ENCODE results near the gene GNA12. TPM values are rescaled to one million over a fixed set of nuclear protein-coding genes. Genes with fewer than 3 reads are reported as not detected.

Gene GNA12
- total RNA-seq, 3 donors from 2014 or later (not counting 1 experiment from before 2014, with no cell fraction given) = 12.6 to 20.2 (median 19.5) TPM

DNA sequence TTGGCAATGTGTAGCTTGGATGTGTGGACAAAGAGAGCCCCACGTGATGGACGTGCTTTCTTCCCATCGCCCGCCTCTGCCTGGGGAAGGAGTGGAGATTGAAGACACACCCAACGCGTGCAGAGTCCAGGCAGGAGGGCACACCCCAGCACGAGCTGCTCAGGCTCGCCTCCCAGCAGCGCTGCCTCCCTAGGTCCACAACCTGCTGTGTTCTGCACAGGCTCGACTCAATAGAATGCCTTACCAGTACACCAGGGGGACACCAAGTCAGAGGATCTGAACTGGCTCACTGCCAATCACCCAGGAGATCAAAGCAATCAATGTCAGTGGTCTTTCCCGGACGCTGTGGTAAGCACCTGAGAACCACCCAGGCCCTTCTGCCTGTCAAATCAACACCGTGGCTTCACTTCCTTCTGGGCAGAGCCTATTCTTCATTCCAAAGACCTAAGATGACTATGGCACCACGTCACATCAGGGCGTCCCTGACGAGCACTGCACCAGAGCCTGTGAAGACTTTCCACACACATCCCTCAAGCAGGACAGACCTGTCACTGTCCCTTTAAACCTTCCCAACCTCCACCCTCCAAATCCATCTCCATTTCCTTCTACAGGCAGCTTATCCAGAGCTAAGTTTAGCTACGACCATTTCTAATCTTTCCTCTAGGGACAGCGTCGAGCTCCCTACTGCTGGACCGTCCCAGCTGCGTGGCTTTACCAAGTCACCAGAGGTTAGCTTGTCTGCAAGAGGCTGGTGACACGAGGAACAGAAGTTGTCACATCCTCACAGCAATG, 83.8 kb downstream of the GNA12 start:
- Histone ChIP-seq H3K27me3 (ENCODE audit: control insufficient read depth, insufficient read depth, low read length) (no peaks in the 10 kb centered on the region), H3K9me3 (ENCODE audit: control insufficient read depth, insufficient read depth, low read length) (no peaks in the 10 kb centered on the region), H3K36me3 (ENCODE audit: control insufficient read depth, insufficient read depth, low read length) (no peaks in the 10 kb centered on the region), H3K4me3 (ENCODE audit: low read length) (no peak overlapping the region), H3K27ac (ENCODE audit: low read length) (no peak overlapping the region), H3K4me1 (ENCODE audit: control insufficient read depth, insufficient read depth, low read length) (peaks cover 29% of the 10 kb centered on the region)
- 53% methylated on average over 22 of the region's 22 CpGs for WGBS (ENCODE audit: insufficient coverage)
- Mint-ChIP-seq H3K4me1 (peaks cover 29 to 31% of the 10 kb centered on the region in 2 donors), H3K27me3 (ENCODE audit: low read depth in 2 of 2) (no peaks in the 10 kb centered on the region), H3K36me3 (no peaks in the 10 kb centered on the region), H3K4me3 (peak overlapping the region; percentile 5), H3K27ac (peak overlapping the region in 1 of 2 donors; percentile 53), H3K9me3 (no peaks in the 10 kb centered on the region)
- TF ChIP-seq CTCF (IDR thresholded peaks at IDR 0.05) = no peak
- intact Hi-C loops (cut with micrococcal nuclease) = no loop called here
- ATAC-seq = peak in 2 of 3 donors; percentile 44 to 66
- DNase-seq = peak in 1 of 2 donors; percentile 28

DNA sequence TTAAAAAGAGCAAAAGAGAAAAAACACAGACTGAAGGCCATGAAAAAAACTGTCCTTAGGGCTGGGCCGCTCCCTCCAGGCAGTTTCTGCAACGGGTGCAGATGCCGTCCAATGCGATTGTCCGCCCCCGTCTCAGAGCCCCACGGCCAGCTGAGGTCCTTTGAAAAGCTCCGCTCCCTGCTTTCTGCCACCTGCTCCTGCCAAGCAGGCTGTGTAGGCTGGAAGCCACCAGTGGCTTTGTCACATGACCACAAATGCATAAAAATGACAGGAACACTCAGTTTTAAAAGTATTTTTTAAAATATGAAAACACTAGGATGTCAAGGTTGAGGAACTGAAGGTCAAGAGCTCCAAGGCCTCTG, 84.4 kb downstream of the GNA12 start:
- no peak for TF ChIP-seq CTCF (IDR thresholded peaks at IDR 0.05)
- no peaks in the 10 kb centered on the region for H3K9me3 ChIP-seq (ENCODE audit: control insufficient read depth, insufficient read depth, low read length)
- H3K4me1 Mint-ChIP-seq = peaks cover 29 to 31% of the 10 kb centered on the region in 2 donors
- no peak overlapping the region for H3K4me3 ChIP-seq (ENCODE audit: low read length)
- H3K27ac ChIP-seq (ENCODE audit: low read length) = no peak overlapping the region
- ATAC-seq (no peak), DNase-seq (no peak)
- intact Hi-C loops (cut with micrococcal nuclease) = no loop called here
- peaks cover 29% of the 10 kb centered on the region for H3K4me1 ChIP-seq (ENCODE audit: control insufficient read depth, insufficient read depth, low read length)
- no peaks in the 10 kb centered on the region for H3K36me3 Mint-ChIP-seq
- no peaks in the 10 kb centered on the region for H3K27me3 ChIP-seq (ENCODE audit: control insufficient read depth, insufficient read depth, low read length)
- H3K27ac Mint-ChIP-seq = peak overlapping the region in 1 of 2 donors; percentile 16
- H3K27me3 Mint-ChIP-seq (ENCODE audit: low read depth in 2 of 2) = no peaks in the 10 kb centered on the region
- no peaks in the 10 kb centered on the region for H3K9me3 Mint-ChIP-seq
- 75% methylated on average over 8 of the region's 8 CpGs for WGBS (ENCODE audit: insufficient coverage)
- no peak overlapping the region for H3K4me3 Mint-ChIP-seq
- H3K36me3 ChIP-seq (ENCODE audit: control insufficient read depth, insufficient read depth, low read length) = no peaks in the 10 kb centered on the region

GRCh38 chr7:2758673-2759616, 85.2 kb downstream of the GNA12 start:
- Mint-ChIP-seq H3K4me1 (peaks cover 29 to 31% of the 10 kb centered on the region in 2 donors), H3K27me3 (ENCODE audit: low read depth in 2 of 2) (no peaks in the 10 kb centered on the region), H3K36me3 (no peaks in the 10 kb centered on the region), H3K4me3 (no peak overlapping the region), H3K9me3 (no peaks in the 10 kb centered on the region), H3K27ac (peak overlapping the region; percentile 16 to 62)
- DNase-seq (peak in 1 of 2 donors; percentile 14), ATAC-seq (peak in 1 of 3 donors; percentile 53)
- peak overlapping the region; percentile 37 for H3K27ac ChIP-seq (ENCODE audit: low read length)
- 89% methylated on average over 17 of the region's 18 CpGs for WGBS (ENCODE audit: insufficient coverage)
- no peaks in the 10 kb centered on the region for H3K36me3 ChIP-seq (ENCODE audit: control insufficient read depth, insufficient read depth, low read length)
- H3K27me3 ChIP-seq (ENCODE audit: control insufficient read depth, insufficient read depth, low read length) = no peaks in the 10 kb centered on the region
- intact Hi-C loops (cut with micrococcal nuclease) = no loop called here
- peaks cover 29% of the 10 kb centered on the region for H3K4me1 ChIP-seq (ENCODE audit: control insufficient read depth, insufficient read depth, low read length)
- no peak overlapping the region for H3K4me3 ChIP-seq (ENCODE audit: low read length)
- TF ChIP-seq CTCF (IDR thresholded peaks at IDR 0.05) = no peak
- no peaks in the 10 kb centered on the region for H3K9me3 ChIP-seq (ENCODE audit: control insufficient read depth, insufficient read depth, low read length)

Measured in natural killer cell (primary cell).